ENCODE measurements around the gene CCDC92B. TPM values are rescaled to one million over a fixed set of nuclear protein-coding genes. Genes with fewer than 3 reads are reported as not detected.

CCDC92B gene
- total and polyA plus RNA-seq, 8 donors: 0.12 to 1.7 (median 0.48) TPM; not detected in 5

GRCh38 chr17:2703606-2704005, 45.8 kb downstream of the CCDC92B start:
- TF ChIP-seq EP300 (IDR thresholded peaks at IDR 0.05) (no peak), CTCF (IDR thresholded peaks at IDR 0.05) (no peak), POLR2A (IDR thresholded peaks at IDR 0.05) (no peak), POLR2AphosphoS5 (IDR thresholded peaks at IDR 0.05) (no peak)
- intact Hi-C loops (cut with DNase I; ENCODE audit: low total_unique reads): no loop called here
- peaks cover 46 to 62% (median 61%) of the 10 kb centered on the region in 4 donors for H3K36me3 ChIP-seq
- DNase-seq: no peak
- H3K9me3 ChIP-seq: no peaks in the 10 kb centered on the region
- H3K4me1 ChIP-seq: peaks cover 26 to 39% (median 32%) of the 10 kb centered on the region in 4 donors
- WGBS, 5 donors: 92 to 95% (median 94%) methylated on average over 14 to 16 of the region's 16 CpGs
- no peak overlapping the region for H3K27ac ChIP-seq
- no peak overlapping the region for H3K4me3 ChIP-seq
- no peaks in the 10 kb centered on the region for H3K27me3 ChIP-seq

GRCh38 chr17:2703181-2703580, 46.3 kb downstream of the CCDC92B start:
- intact Hi-C loops (cut with DNase I; ENCODE audit: low total_unique reads): no loop called here
- no peak for DNase-seq
- Histone ChIP-seq H3K27me3 (no peaks in the 10 kb centered on the region), H3K36me3 (peaks cover 49 to 66% (median 65%) of the 10 kb centered on the region in 4 donors), H3K4me3 (no peak overlapping the region), H3K27ac (no peak overlapping the region), H3K4me1 (peaks cover 22 to 34% (median 28%) of the 10 kb centered on the region in 4 donors), H3K9me3 (no peaks in the 10 kb centered on the region)
- TF ChIP-seq CTCF (IDR thresholded peaks at IDR 0.05) (no peak), EP300 (IDR thresholded peaks at IDR 0.05) (no peak), POLR2AphosphoS5 (IDR thresholded peaks at IDR 0.05) (no peak), POLR2A (IDR thresholded peaks at IDR 0.05) (no peak)
- 94 to 96% (median 95%) methylated on average over 16 to 20 of the region's 20 CpGs for WGBS, 5 donors

- H3K4me1 ChIP-seq: peaks cover 12 to 24% (median 18%) of the 10 kb centered on the region in 4 donors
- DNase-seq: no peak
- WGBS, 5 donors: 85 to 92% (median 88%) methylated on average over 22 of the region's 22 CpGs
- no peaks in the 10 kb centered on the region for H3K9me3 ChIP-seq
- H3K27me3 ChIP-seq: no peaks in the 10 kb centered on the region
- no peak for TF ChIP-seq CTCF (IDR thresholded peaks at IDR 0.05)
- no peak for TF ChIP-seq EP300 (IDR thresholded peaks at IDR 0.05)
- intact Hi-C loops (cut with DNase I; ENCODE audit: low total_unique reads): no loop called here
- H3K36me3 ChIP-seq: peaks cover 60 to 76% (median 75%) of the 10 kb centered on the region in 4 donors
- H3K4me3 ChIP-seq: no peak overlapping the region
- H3K27ac ChIP-seq: peak overlapping the region in 1 of 5 donors; percentile 27
Measured at GRCh38 chr17:2701996-2702741, 47.3 kb downstream of the CCDC92B start.

- Histone ChIP-seq H3K4me3 (no peak overlapping the region), H3K27ac (peak overlapping the region in 1 of 5 donors; percentile 27), H3K27me3 (no peaks in the 10 kb centered on the region), H3K4me1 (peaks cover 8 to 16% (median 12%) of the 10 kb centered on the region in 4 donors), H3K9me3 (no peaks in the 10 kb centered on the region), H3K36me3 (peaks cover 68 to 84% (median 83%) of the 10 kb centered on the region in 4 donors)
- intact Hi-C loops (cut with DNase I; ENCODE audit: low total_unique reads): no loop called here
- no peak for TF ChIP-seq CTCF (IDR thresholded peaks at IDR 0.05)
- no peak for TF ChIP-seq EP300 (IDR thresholded peaks at IDR 0.05)
- TF ChIP-seq POLR2AphosphoS5 (IDR thresholded peaks at IDR 0.05): no peak
- no peak for TF ChIP-seq POLR2A (IDR thresholded peaks at IDR 0.05)
- no peak for DNase-seq
- 92 to 95% (median 94%) methylated on average over 39 to 41 of the region's 41 CpGs for WGBS, 5 donors
Measured at GRCh38 chr17:2701161-2701995, 48.1 kb downstream of the CCDC92B start.

All from stomach (tissue), 9 donors.